SK-N-SH (cell line): Measurements from ENCODE around the gene HRH3. TPM values are rescaled to one million over a fixed set of nuclear protein-coding genes. Genes with fewer than 3 reads are reported as not detected.

Experiments
- CTCF ChIA-PET: fragments of 300-600, 350-600 bp; formaldehyde crosslinking; extraction: SDS; loops from one replicate; lab custom pipeline; 2021; lab: Yijun Ruan, JAX
- POLR2A ChIA-PET: fragments of 350-600 bp; sonication (Branson Sonifier 250); formaldehyde crosslinking; extraction: SDS; loops from one replicate; lab custom pipeline; 2020; ENCODE audit warnings: antibody characterized with exemption, inconsistent platforms; lab: Yijun Ruan, JAX
- DNase-seq: peaks from one replicate; pipeline ENCODE4 v3.0.0; 2012
- H2AFZ ChIP-seq: fragments of 200-600 bp; sonication (generic); 2 replicates; pipeline ENCODE4 v1.8.1; 2016; ENCODE audit warnings: antibody characterized with exemption, mild to moderate bottlenecking, low read depth
- H3F3A ChIP-seq: fragments of 200-600 bp; sonication (generic); replicated peaks from 2 replicates; pipeline ENCODE3; 2016; ENCODE audit warnings: antibody characterized with exemption, mild to moderate bottlenecking; ENCODE audit not compliant: insufficient read depth
- H3K27ac ChIP-seq, 2 experiments: fragments of 200-500 bp in 1 of 2; fragments of 200-600 bp in 1 of 2; sonication (Bioruptor generic) in 1 of 2; sonication (generic), shearing (Covaris generic) in 1 of 2; 2 replicates each; pipeline versions ENCODE4 v1.5.1 to v1.6.1; 2014 to 2016; ENCODE audit warnings: low read depth in 2 of 2, inconsistent platforms in 1 of 2, low read length in 1 of 2, mild to moderate bottlenecking in 1 of 2, mixed read lengths in 1 of 2
- H3K27me3 ChIP-seq: fragments of 200-600 bp; sonication (generic), shearing (Covaris generic); 2 replicates; pipeline ENCODE4 v1.6.1; 2016; ENCODE audit warnings: mixed run types; ENCODE audit not compliant: insufficient read depth
- H3K36me3 ChIP-seq, 2 experiments: fragments of 200-500 bp in 1 of 2; fragments of 200-600 bp in 1 of 2; sonication (Bioruptor generic) in 1 of 2; sonication (generic) in 1 of 2; replicated peaks in 1 of 2; 2 replicates each; pipeline versions ENCODE3 to v1.5.1; 2014 to 2016; ENCODE audit warnings: low read length in 1 of 2, mild to moderate bottlenecking in 1 of 2; ENCODE audit not compliant: insufficient read depth in 2 of 2, control insufficient read depth in 1 of 2
- H3K4me1 ChIP-seq, 2 experiments: fragments of 200-500 bp in 1 of 2; fragments of 200-600 bp in 1 of 2; sonication (Bioruptor generic) in 1 of 2; sonication (generic), shearing (Covaris generic) in 1 of 2; 2 replicates each; pipeline versions ENCODE4 v1.5.1 to v1.6.1; 2014 to 2016; ENCODE audit warnings: low read depth in 1 of 2, low read length in 1 of 2, mixed run types in 1 of 2; ENCODE audit not compliant: insufficient read depth in 2 of 2, control insufficient read depth in 1 of 2
- H3K4me2 ChIP-seq: fragments of 200-600 bp; sonication (generic), shearing (Covaris generic); 2 replicates; pipeline ENCODE4 v1.6.1; 2017; ENCODE audit warnings: mixed run types
- H3K4me3 ChIP-seq, 2 experiments: fragments of 200-500 bp in 1 of 2; fragments of 200-600 bp in 1 of 2; sonication (Bioruptor generic) in 1 of 2; sonication (generic), shearing (Covaris generic) in 1 of 2; 2 replicates each; pipeline versions ENCODE4 v1.5.1 to v1.8.1; 2014 to 2016; ENCODE audit warnings: low read depth in 2 of 2, inconsistent platforms in 1 of 2, low read length in 1 of 2, mild to moderate bottlenecking in 1 of 2, mixed read lengths in 1 of 2, moderate library complexity in 1 of 2
- H3K79me2 ChIP-seq: fragments of 200-600 bp; sonication (generic); 2 replicates; pipeline ENCODE4 v1.8.1; 2017; ENCODE audit warnings: mild to moderate bottlenecking; ENCODE audit not compliant: insufficient read depth
- H3K9ac ChIP-seq: fragments of 200-600 bp; sonication (generic); 2 replicates; pipeline ENCODE4 v1.6.1; 2017; ENCODE audit warnings: mixed run types
- H3K9me2 ChIP-seq: fragments of 200-600 bp; sonication (generic); 2 replicates; pipeline ENCODE4 v1.6.1; 2017; ENCODE audit warnings: mixed run types
- H3K9me3 ChIP-seq: fragments of 200-600 bp; sonication (generic); 2 replicates; pipeline ENCODE4 v1.6.1; 2017; ENCODE audit warnings: mixed run types, mild to moderate bottlenecking, moderate library complexity
- H4K20me1 ChIP-seq: fragments of 200-600 bp; sonication (generic); 2 replicates; pipeline ENCODE4 v1.6.1; 2017; ENCODE audit warnings: mild to moderate bottlenecking, mixed run types; ENCODE audit not compliant: insufficient read depth
- GABPA ChIP-seq: IDR thresholded peaks from 2 replicates; pipeline ENCODE4 v1.4.0; 2012; ENCODE audit warnings: low read depth, mild to moderate bottlenecking
- MEF2A ChIP-seq: IDR thresholded peaks from 2 replicates; pipeline ENCODE4 v1.4.0; 2012; ENCODE audit warnings: low read depth, borderline replicate concordance
- NRF1 ChIP-seq: IDR thresholded peaks from 2 replicates; pipeline ENCODE4 v1.6.1; 2012; ENCODE audit warnings: low read depth, mild to moderate bottlenecking, low read length
- RAD21 ChIP-seq: IDR thresholded peaks from 2 replicates; pipeline ENCODE4 v1.6.1; 2012; ENCODE audit warnings: mild to moderate bottlenecking, low read length
- RXRA ChIP-seq: IDR thresholded peaks from 2 replicates; pipeline ENCODE4 v1.4.0; 2012; ENCODE audit warnings: low read depth, mild to moderate bottlenecking, borderline replicate concordance
- WGBS: methylation state at CpG from one replicate; pipeline ENCODE4 v1.1.6; 2017; ENCODE audit warnings: low lambda C conversion rate; 5-methylcytosine and 5-hydroxymethylcytosine counted together
- polyA plus RNA-seq, 3 experiments: library from polyadenylated mRNA; depleted of rRNA; stranded (reverse); fragments of >200 nt; gene quantifications; 2 replicates each; pipeline ENCODE4 v1.2.3, GENCODE V29; 2012
- TF ChIP-seq, protein P1 (sequence below): fragments of 150-350 bp; IDR thresholded peaks from 2 replicates; pipeline ENCODE4 v1.6.1; 2017; ENCODE audit warnings: antibody characterized with exemption, low read length, low read depth, borderline replicate concordance
- TF ChIP-seq, protein P2 (sequence below): fragments of 200-600 bp; sonication (generic); IDR thresholded peaks from 2 replicates; pipeline ENCODE4 v1.6.1; 2017; ENCODE audit warnings: antibody characterized with exemption, mild to moderate bottlenecking, moderate library complexity
- TF ChIP-seq, protein P3 (sequence below): fragments of 150-350 bp; IDR thresholded peaks from 2 replicates; pipeline ENCODE4 v1.6.1; 2016; ENCODE audit warnings: mild to moderate bottlenecking, low read depth, low read length
- TF ChIP-seq, protein P4 (sequence below): IDR thresholded peaks from 2 replicates; pipeline ENCODE4 v1.4.0; 2012; ENCODE audit warnings: low read depth, borderline replicate concordance
- TF ChIP-seq, protein P5 (sequence below): IDR thresholded peaks from 2 replicates; pipeline ENCODE4; 2012

Gene HRH3
- polyA plus RNA-seq, 1 of the 3 experiments (the other 2 are of a cell fraction) = 0.02 TPM

DNA sequence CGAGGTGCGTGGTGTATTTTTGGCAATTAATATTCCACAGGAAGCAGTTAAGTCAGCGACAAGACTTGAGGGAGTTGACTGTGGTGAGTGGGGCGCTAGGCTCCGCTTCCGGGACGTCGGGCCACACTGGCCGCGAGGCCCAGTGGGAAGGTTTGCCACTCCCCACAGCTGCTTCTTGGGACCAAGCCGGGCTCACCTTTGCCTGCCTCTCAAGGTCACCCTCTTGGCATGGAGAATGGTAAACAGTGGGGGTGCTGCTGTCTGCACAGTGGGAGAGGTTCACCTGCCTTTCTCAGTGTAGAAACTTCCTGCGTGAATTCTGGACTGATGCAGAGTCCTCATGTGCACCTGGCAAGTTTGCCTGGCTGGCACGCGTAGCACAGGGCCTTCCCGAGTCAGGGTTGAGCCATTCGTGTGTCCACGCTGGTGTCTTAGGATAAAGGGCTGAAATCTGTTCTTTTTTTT lies 24.6 kb upstream of the HRH3 start:
- CTCF ChIA-PET = interaction anchor here (0.8 kb wide), 1 partner anchor 9 kb away, joined by 3 read pairs; no protein-coding TSS in a partner anchor
- Histone ChIP-seq H3F3A (no peaks in the 10 kb centered on the region), H3K36me3 (peaks cover 0 to 15% of the 10 kb centered on the region in 2 experiments), H3K4me2 (no peak overlapping the region), H3K79me2 (peaks cover 85% of the 10 kb centered on the region), H3K4me1 (peaks cover 0 to 3% of the 10 kb centered on the region in 2 experiments; a peak in 1 of 4 replicates), H3K27ac (no peak overlapping the region), H3K9me3 (no peaks in the 10 kb centered on the region), H2AFZ (no peak overlapping the region), H3K27me3 (no peaks in the 10 kb centered on the region), H3K4me3 (no peak overlapping the region), H3K9me2 (no peaks in the 10 kb centered on the region), H4K20me1 (peaks cover 92% of the 10 kb centered on the region), H3K9ac (no peak overlapping the region)
- POLR2A ChIA-PET = no interaction called here
- TF ChIP-seq, protein P1, sequence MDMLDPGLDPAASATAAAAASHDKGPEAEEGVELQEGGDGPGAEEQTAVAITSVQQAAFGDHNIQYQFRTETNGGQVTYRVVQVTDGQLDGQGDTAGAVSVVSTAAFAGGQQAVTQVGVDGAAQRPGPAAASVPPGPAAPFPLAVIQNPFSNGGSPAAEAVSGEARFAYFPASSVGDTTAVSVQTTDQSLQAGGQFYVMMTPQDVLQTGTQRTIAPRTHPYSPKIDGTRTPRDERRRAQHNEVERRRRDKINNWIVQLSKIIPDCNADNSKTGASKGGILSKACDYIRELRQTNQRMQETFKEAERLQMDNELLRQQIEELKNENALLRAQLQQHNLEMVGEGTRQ = no peak
- TF ChIP-seq, protein P2, sequence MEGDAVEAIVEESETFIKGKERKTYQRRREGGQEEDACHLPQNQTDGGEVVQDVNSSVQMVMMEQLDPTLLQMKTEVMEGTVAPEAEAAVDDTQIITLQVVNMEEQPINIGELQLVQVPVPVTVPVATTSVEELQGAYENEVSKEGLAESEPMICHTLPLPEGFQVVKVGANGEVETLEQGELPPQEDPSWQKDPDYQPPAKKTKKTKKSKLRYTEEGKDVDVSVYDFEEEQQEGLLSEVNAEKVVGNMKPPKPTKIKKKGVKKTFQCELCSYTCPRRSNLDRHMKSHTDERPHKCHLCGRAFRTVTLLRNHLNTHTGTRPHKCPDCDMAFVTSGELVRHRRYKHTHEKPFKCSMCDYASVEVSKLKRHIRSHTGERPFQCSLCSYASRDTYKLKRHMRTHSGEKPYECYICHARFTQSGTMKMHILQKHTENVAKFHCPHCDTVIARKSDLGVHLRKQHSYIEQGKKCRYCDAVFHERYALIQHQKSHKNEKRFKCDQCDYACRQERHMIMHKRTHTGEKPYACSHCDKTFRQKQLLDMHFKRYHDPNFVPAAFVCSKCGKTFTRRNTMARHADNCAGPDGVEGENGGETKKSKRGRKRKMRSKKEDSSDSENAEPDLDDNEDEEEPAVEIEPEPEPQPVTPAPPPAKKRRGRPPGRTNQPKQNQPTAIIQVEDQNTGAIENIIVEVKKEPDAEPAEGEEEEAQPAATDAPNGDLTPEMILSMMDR = no peak
- TF ChIP-seq MEF2A (no peak), GABPA (no peak), RAD21 (no peak), NRF1 (no peak), RXRA (no peak)
- TF ChIP-seq, protein P3, sequence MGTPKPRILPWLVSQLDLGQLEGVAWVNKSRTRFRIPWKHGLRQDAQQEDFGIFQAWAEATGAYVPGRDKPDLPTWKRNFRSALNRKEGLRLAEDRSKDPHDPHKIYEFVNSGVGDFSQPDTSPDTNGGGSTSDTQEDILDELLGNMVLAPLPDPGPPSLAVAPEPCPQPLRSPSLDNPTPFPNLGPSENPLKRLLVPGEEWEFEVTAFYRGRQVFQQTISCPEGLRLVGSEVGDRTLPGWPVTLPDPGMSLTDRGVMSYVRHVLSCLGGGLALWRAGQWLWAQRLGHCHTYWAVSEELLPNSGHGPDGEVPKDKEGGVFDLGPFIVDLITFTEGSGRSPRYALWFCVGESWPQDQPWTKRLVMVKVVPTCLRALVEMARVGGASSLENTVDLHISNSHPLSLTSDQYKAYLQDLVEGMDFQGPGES = no peak
- TF ChIP-seq, protein P4, sequence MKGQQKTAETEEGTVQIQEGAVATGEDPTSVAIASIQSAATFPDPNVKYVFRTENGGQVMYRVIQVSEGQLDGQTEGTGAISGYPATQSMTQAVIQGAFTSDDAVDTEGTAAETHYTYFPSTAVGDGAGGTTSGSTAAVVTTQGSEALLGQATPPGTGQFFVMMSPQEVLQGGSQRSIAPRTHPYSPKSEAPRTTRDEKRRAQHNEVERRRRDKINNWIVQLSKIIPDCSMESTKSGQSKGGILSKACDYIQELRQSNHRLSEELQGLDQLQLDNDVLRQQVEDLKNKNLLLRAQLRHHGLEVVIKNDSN = no peak
- TF ChIP-seq, protein P5, sequence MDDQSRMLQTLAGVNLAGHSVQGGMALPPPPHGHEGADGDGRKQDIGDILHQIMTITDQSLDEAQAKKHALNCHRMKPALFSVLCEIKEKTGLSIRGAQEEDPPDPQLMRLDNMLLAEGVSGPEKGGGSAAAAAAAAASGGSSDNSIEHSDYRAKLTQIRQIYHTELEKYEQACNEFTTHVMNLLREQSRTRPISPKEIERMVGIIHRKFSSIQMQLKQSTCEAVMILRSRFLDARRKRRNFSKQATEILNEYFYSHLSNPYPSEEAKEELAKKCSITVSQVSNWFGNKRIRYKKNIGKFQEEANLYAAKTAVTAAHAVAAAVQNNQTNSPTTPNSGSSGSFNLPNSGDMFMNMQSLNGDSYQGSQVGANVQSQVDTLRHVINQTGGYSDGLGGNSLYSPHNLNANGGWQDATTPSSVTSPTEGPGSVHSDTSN = no peak
- no peak for DNase-seq
- 98% methylated on average over 15 of the region's 17 CpGs for WGBS
